Measurements from ENCODE around the gene ARPP19.

GRCh38 chr15:52527911-52528563, 40.8 kb downstream of the ARPP19 start:
- no peak for TF ChIP-seq CTCF (conservative IDR thresholded peaks at IDR 0.05; ENCODE audit: low read depth in 2 of 2)
- no peak for TF ChIP-seq EZH2 (IDR thresholded peaks at IDR 0.05; ENCODE audit: low read depth, unreplicated experiment)
- no peak for TF ChIP-seq REST (IDR thresholded peaks at IDR 0.05; ENCODE audit: unreplicated experiment)
- TF ChIP-seq POLR2AphosphoS5 (IDR thresholded peaks at IDR 0.05; ENCODE audit: low read depth) = no peak
- no peak for TF ChIP-seq EZH2phosphoT487 (IDR thresholded peaks at IDR 0.05; ENCODE audit: unreplicated experiment)
- no peak for TF ChIP-seq ETS1 (IDR thresholded peaks at IDR 0.05)
- no peak for TF ChIP-seq CREB1 (CRISPR knock-in tag; IDR thresholded peaks at IDR 0.05; ENCODE audit: low read depth)
- no peak for TF ChIP-seq JUNB (IDR thresholded peaks at IDR 0.05; ENCODE audit: unreplicated experiment)
- no peak for TF ChIP-seq ZNF462 (CRISPR knock-in tag; IDR thresholded peaks at IDR 0.05)
- no peak for TF ChIP-seq NANOG (IDR thresholded peaks at IDR 0.05; ENCODE audit: borderline replicate concordance)

Measured in GM23338 (cell line).